GM12878 (cell line): ENCODE data around the gene USP16. TPM values are rescaled to one million over a fixed set of nuclear protein-coding genes. Genes with fewer than 3 reads are reported as not detected.

Source experiments
- ATAC-seq: fragments of 200-7000 bp; cut with Tn5 transposase; 3 replicates; pipeline ENCODE4 v1.9.1; 2020; ENCODE audit warnings: mild to moderate bottlenecking, moderate library complexity
- BruUV-seq: library from RNA; stranded (reverse); fragments of 400-500 nt; replicated peaks from 2 replicates; lab custom pipeline; 2021; lab: Mats Ljungman, UMichigan
- CTCF ChIA-PET: fragments of 300-600 bp; sonication (Branson Sonifier 250); formaldehyde crosslinking; extraction: SDS; loops from one replicate; lab custom pipeline; 2021; ENCODE audit warnings: inconsistent platforms; lab: Yijun Ruan, JAX
- POLR2A ChIA-PET: fragments of 350-600 bp; formaldehyde crosslinking; extraction: SDS; loops from one replicate; lab custom pipeline; 2021; ENCODE audit warnings: inconsistent platforms; lab: Charles Lee
- RAD21 ChIA-PET: fragments of 300-600 bp; sonication (Branson Sonifier 250); formaldehyde crosslinking; loops from one replicate; lab custom pipeline; 2023; ENCODE audit warnings: antibody characterized with exemption; ENCODE audit not compliant: unreplicated experiment; lab: Charles Lee
- SMC1A ChIA-PET: fragments of 300-600 bp; sonication (Branson Sonifier 250); formaldehyde crosslinking; loops from one replicate; lab custom pipeline; 2023; ENCODE audit not compliant: unreplicated experiment, uncharacterized antibody; lab: Charles Lee
- DNase-seq: peaks from one replicate; pipeline ENCODE4 v3.0.0-alpha.2; 2011; ENCODE audit warnings: low read depth, low spot score
- FAIRE-seq: peaks from 3 replicates; lab custom pipeline; 2011; peaks lifted over from hg19 to GRCh38; lab: Jason Lieb, UNC
- H2AFZ ChIP-seq: 2 replicates; pipeline ENCODE4 v1.6.0; 2011; ENCODE audit warnings: low read depth, low read length, control low read depth; ENCODE audit not compliant: control insufficient read depth
- H3K27ac ChIP-seq: 2 replicates; pipeline ENCODE4 v1.5.1; 2011; ENCODE audit warnings: control low read depth; ENCODE audit not compliant: control insufficient read depth, insufficient read depth
- H3K27me3 ChIP-seq, 2 experiments: replicated peaks in 1 of 2; 2 replicates each; pipeline versions ENCODE4 v1.6.0 to v1.6.1; 2011; ENCODE audit warnings: low read length in 1 of 2; ENCODE audit not compliant: control insufficient read depth in 2 of 2, insufficient read depth in 2 of 2
- H3K36me3 ChIP-seq, 2 experiments: 2 replicates each; pipeline ENCODE4 v1.5.1; 2011; ENCODE audit warnings: low read length in 1 of 2; ENCODE audit not compliant: control insufficient read depth in 2 of 2, insufficient read depth in 2 of 2
- H3K4me1 ChIP-seq: 2 replicates; pipeline ENCODE4 v1.6.1; 2011; ENCODE audit warnings: mild to moderate bottlenecking, low read length, moderate library complexity, mixed read lengths; ENCODE audit not compliant: control insufficient read depth, insufficient read depth
- H3K4me2 ChIP-seq: 2 replicates; pipeline ENCODE4 v1.6.0; 2011; ENCODE audit warnings: control low read depth; ENCODE audit not compliant: control insufficient read depth, insufficient read depth
- H3K4me3 ChIP-seq: fragments of 200-600 bp; sonication (generic); 2 replicates; pipeline ENCODE4 v1.5.1; 2016
- H3K79me2 ChIP-seq: 2 replicates; pipeline ENCODE4 v1.6.0; 2011; ENCODE audit warnings: low read length; ENCODE audit not compliant: control insufficient read depth, insufficient read depth
- H3K9ac ChIP-seq: 2 replicates; pipeline ENCODE4 v1.8.0; 2011; ENCODE audit warnings: low read length, control low read depth, mixed read lengths; ENCODE audit not compliant: control insufficient read depth, insufficient read depth
- H3K9me3 ChIP-seq: replicated peaks from 3 replicates; pipeline ENCODE4 v1.5.1; 2011; ENCODE audit warnings: mild to moderate bottlenecking, low read length; ENCODE audit not compliant: control insufficient read depth, insufficient read depth
- H4K20me1 ChIP-seq: 2 replicates; pipeline ENCODE4 v1.6.0; 2011; ENCODE audit not compliant: control insufficient read depth, insufficient read depth
- MEF2B ChIP-seq: fragments of 450-650 bp; IDR thresholded peaks from 2 replicates; pipeline ENCODE4 v1.6.1; 2018; ENCODE audit warnings: mild to moderate bottlenecking, moderate library complexity; ENCODE audit not compliant: partially characterized antibody, poor library complexity, severe bottlenecking
- PRDM15 ChIP-seq: fragments of 450-650 bp; formaldehyde crosslinking; IDR thresholded peaks from 2 replicates; pipeline ENCODE4 v1.4.0; 2020; ENCODE audit warnings: mild to moderate bottlenecking, moderate library complexity
- RBBP5 ChIP-seq: fragments of 200-600 bp; sonication (generic); conservative IDR thresholded peaks from 2 replicates; pipeline ENCODE4 v1.6.1; 2016
- RUNX3 ChIP-seq: IDR thresholded peaks from 2 replicates; pipeline ENCODE4 v1.6.1; 2012; ENCODE audit warnings: low read length, inconsistent platforms
- SMARCA5 ChIP-seq: fragments of 450-650 bp; IDR thresholded peaks from 2 replicates; pipeline ENCODE4 v1.6.1; 2017; ENCODE audit warnings: mild to moderate bottlenecking
- TAF1 ChIP-seq: IDR thresholded peaks from 2 replicates; pipeline ENCODE4 v1.6.1; 2011; ENCODE audit warnings: mild to moderate bottlenecking, low read depth, low read length, borderline replicate concordance
- WRNIP1 ChIP-seq: IDR thresholded peaks from 2 replicates; pipeline ENCODE4 v1.6.1; 2011; ENCODE audit warnings: low read depth, low read length, improper control_type of control experiment, borderline replicate concordance
- ZNF207 ChIP-seq: fragments of 450-650 bp; IDR thresholded peaks from 2 replicates; pipeline ENCODE4 v1.6.1; 2014; ENCODE audit warnings: antibody characterized with exemption, mild to moderate bottlenecking, borderline replicate concordance
- ZNF592 ChIP-seq: fragments of 450-650 bp; IDR thresholded peaks from 2 replicates; pipeline ENCODE4 v1.6.1; 2017; ENCODE audit warnings: mild to moderate bottlenecking, moderate library complexity
- ZNF687 ChIP-seq: fragments of 450-650 bp; IDR thresholded peaks from 2 replicates; pipeline ENCODE4 v1.6.1; 2017; ENCODE audit warnings: mild to moderate bottlenecking, moderate library complexity
- WGBS: methylation state at CpG from one replicate; pipeline ENCODE4 v1.1.6; 2016; ENCODE audit warnings: low lambda C conversion rate; ENCODE audit not compliant: insufficient replicate concordance, insufficient coverage; ENCODE audit errors: missing lambda C conversion rate; 5-methylcytosine and 5-hydroxymethylcytosine counted together
- in situ Hi-C: fragments of 300-500 bp; cut with MboI; formaldehyde crosslinking; loops from 9 replicates; pipeline ENCODE4 v1.14.3; 2018; ENCODE audit warnings: mixed read lengths
- intact Hi-C: fragments of 100-400 bp; cut with micrococcal nuclease; formaldehyde crosslinking; loops from one replicate; pipeline ENCODE4 v1.14.2; 2022; ENCODE audit not compliant: unreplicated experiment
- polyA plus RNA-seq, 11 experiments: library from polyadenylated mRNA; depleted of rRNA in 4 of 11; unstranded in 6 of 11; stranded (reverse) in 5 of 11; fragments of >200 nt; fragmentation: Nextera tagmentation in 4 of 11; fragmentation: Illumina TruSeq in 1 of 11; extraction: Ambion mirVana in 4 of 11; extraction: Trizol in 1 of 11; gene quantifications; 1 replicate in 1 of 11; 2 replicates in 10 of 11; pipeline versions ENCODE4 v1.2.1 to v1.2.3, GENCODE V29; 2011 to 2016; ENCODE audit warnings: inconsistent platforms in 2 of 11, missing spikeins in 2 of 11, low read depth in 1 of 11
- total RNA-seq, 4 experiments: library from RNA; depleted of rRNA in 3 of 4; stranded (reverse); fragments of >200 nt in 3 of 4; fragmentation: Illumina TruSeq in 1 of 4; extraction: Trizol in 1 of 4; gene quantifications; 2 replicates each; pipeline versions ENCODE4 v1.2.1 to v1.2.3, GENCODE V29; 2013 to 2021

Gene USP16
- total and polyA plus RNA-seq, 10 of the 15 experiments (the other 5 are each of a cell fraction or from before 2014, with no cell fraction given) = 29.5 to 68.7 (median 52.3) TPM

- DNase-seq (no peak), FAIRE-seq (no peak), ATAC-seq (no peak)
- peaks cover 0 to 4% of the 10 kb centered on the region in 2 experiments; a peak in 1 of 4 replicates for H3K36me3 ChIP-seq
- no peaks in the 10 kb centered on the region for H3K27me3 ChIP-seq
- no TSS peak for BruUV-seq
- no peaks in the 10 kb centered on the region for H3K79me2 ChIP-seq
- in situ Hi-C loops = no loop called here
- no peaks in the 10 kb centered on the region for H3K9me3 ChIP-seq
- POLR2A ChIA-PET = interaction anchor here (1.0 kb wide), 1 partner anchor 275 kb away, joined by 3 read pairs; no protein-coding TSS in a partner anchor
- intact Hi-C loops = loop anchor here (10.0 kb wide), 1 partner anchor 378 kb away; no protein-coding TSS in a partner anchor
- 91% methylated on average over 8 of the region's 8 CpGs for WGBS
- no peak overlapping the region for H3K27ac ChIP-seq
- no peak overlapping the region for H3K9ac ChIP-seq
- H3K4me3 ChIP-seq = no peak overlapping the region
- H4K20me1 ChIP-seq = no peaks in the 10 kb centered on the region
- SMC1A ChIA-PET = interaction anchor here (0.7 to 3.5 kb wide), 12 partner anchors 9 to 280 kb away, joined by 3 to 22 read pairs (median 4); no protein-coding TSS in a partner anchor
- H2AFZ ChIP-seq = no peak overlapping the region
- CTCF ChIA-PET = interaction anchor here (0.7 to 12.5 kb wide), 11 partner anchors 8 to 276 kb away, joined by 3 to 235 read pairs (median 3); no protein-coding TSS in a partner anchor
- H3K4me1 ChIP-seq = no peaks in the 10 kb centered on the region
- RAD21 ChIA-PET = interaction anchor here (0.7 to 4.5 kb wide), 3 partner anchors 10 to 275 kb away, joined by 3 to 20 read pairs (median 4); no protein-coding TSS in a partner anchor
- no peak overlapping the region for H3K4me2 ChIP-seq
- TF ChIP-seq TAF1 (no peak), SMARCA5 (no peak), PRDM15 (CRISPR knock-in tag) (no peak), RUNX3 (no peak), ZNF207 (no peak), ZNF592 (no peak), WRNIP1 (no peak), RBBP5 (no peak), MEF2B (no peak), ZNF687 (no peak)
Observed at GRCh38 chr21:29096218-29097015, 71.9 kb downstream of the USP16 start.
